Measurements from ENCODE around the gene ISM2.

Gene ISM2

DNA sequence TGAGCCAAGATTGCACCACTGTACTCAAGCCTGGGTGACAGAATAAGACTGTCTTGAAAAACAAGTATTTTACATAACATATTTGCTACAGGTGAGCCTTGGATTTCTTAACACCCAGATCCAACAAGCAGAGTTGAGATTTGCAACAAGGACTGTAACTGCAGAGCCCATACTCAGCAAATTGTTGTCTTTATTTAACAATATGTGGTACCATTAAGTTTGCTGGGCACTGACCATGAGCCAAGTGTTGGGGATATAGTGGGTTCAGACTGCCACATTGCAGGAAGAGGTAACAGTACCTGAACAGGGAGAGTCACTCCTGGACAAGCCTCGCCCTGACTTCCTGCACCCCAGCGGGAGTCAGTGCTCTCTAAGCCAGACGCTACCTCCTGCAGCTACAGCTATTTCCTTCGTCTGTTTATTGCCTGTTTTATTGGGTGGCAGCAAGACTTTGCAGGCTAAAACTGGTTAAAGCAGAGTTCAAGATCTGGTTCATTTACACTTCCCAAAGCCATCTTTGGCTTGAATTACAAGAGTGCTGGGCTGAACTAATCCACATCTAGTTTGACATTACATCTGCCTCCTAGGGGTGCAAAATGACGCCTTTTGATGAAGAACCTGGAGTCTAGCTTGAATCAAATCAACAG lies 28.3 kb downstream of the ISM2 start:
- DNase-seq (ENCODE audit: extremely low read depth in 1 of 2, low read depth in 1 of 2): no peak

DNA sequence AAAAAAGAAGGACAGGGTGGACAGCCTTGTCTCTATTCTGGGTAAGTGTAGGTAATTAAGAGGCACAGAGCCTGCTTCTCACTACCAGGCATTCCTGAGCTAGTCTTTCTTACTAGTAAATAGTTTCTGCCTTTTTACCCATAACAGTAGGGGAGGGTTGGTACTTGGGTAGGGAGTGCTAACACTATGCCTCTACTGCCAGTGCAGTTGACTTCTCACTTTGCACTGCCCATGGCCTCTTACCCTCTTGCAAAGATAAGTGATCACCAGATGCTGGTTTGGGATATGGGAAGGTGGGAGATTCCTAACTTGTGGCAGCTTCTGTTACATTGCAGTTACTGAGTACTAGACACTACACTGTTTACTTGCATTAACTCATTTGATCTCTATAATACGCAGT lies 29.1 kb downstream of the ISM2 start:
- DNase-seq (ENCODE audit: extremely low read depth in 1 of 2, low read depth in 1 of 2): no peak

DNA sequence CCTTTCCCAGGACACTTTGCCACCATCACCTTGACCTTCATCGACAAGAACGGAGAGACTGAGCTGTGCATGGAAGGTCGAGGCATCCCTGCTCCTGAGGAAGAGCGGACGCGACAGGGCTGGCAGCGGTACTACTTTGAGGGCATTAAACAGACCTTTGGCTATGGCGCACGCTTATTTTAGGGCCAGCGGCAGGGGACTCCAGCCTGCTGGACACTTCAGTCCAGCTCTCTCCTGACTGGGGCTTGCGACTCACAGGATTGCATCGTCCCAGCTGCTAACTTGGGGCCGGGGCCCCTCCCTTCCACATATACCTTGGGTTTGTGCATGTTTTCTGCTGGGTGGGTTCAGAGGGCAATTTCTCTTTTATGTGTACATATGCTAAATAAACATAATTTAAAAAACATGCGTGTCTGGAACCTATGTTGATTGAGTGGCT lies 29.5 kb downstream of the ISM2 start:
- no peak for DNase-seq (ENCODE audit: extremely low read depth in 1 of 2, low read depth in 1 of 2)

DNA sequence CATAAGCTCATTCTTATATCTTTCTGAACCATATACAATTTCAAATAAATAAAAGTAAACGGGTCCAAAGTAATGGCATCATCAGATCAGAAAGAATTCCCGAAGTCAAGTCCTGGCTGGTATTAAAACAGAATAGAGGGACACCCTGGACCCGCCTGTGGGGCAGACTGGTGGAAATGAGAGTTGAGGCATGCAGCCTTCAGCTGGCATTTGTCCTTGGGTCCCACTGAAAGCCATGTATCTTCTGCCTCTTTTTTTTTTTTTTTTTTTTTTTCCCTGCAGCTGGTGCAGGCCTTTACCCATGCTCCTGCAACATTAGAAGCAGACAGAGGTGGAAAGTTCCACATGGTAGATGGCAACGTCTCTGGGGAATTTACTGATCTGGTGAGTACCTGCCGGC lies 30.8 kb downstream of the ISM2 start:
- DNase-seq (ENCODE audit: extremely low read depth in 1 of 2, low read depth in 1 of 2): no peak

DNA sequence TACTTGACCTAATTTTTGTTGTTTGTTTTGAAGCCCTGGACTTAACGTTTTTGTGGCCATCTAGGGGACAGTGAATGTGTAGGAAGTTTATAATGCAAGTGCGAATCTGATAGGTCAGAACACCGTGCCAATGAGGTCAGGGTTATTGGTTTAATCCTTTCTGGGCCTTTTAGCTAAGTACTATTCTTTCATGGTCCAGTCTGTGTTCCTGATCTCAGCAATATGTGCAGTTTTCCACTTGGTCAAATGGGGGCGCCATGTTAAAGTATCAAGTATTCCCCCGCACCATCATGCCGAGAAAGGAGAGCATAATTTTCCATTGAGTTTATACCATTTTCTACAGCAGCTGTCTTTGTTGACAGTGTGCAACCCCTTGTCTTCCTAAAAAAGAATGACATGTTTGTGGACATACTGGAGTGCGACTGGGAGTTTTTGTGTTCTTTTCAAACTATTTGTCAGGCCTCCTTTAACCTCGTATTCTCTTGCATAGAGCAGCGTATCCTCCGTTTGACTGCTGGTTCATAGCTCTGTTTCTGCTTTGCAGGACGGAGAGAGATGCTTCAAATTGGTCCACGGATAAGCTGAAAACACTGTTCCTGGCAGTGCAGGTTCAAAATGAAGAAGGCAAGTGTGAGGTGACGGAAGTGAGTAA lies 39.4 kb downstream of the ISM2 start:
- DNase-seq (ENCODE audit: extremely low read depth in 1 of 2, low read depth in 1 of 2): peak; percentile 21 to 65

DNA sequence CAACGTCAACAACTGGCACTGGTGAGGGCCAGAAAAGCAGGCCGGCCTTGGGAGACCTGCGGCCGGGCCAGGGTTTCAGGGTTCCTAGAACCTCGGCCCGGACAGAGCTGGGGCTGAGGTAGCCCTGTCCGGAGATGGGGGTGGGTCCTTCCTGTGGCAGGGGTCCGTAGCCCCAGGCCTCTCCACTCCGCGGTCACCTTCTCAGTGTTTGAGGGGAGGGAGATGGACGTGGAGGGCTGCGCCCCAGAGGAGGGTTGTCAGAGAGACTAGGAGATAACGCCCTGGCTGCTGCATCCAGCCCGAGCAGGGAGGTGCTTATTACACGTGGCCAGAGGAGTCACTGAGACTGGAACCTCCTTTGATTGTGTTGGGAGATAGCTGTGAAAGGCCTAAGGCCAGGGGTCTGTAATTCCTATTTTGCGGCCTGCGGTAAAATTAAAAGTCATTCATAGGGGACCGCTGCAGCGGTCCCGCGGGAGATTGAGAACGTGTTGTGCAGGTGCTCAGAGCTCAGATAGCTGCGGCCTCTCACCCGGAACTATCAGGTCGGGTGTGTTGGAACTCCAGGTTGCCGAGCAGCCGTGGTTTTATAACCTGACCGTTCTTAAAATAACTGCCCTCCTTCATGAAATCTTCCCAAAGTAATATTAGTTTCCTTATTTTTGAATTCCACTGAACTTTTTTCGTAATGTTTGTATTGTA lies 40.2 kb downstream of the ISM2 start:
- no peak for DNase-seq (ENCODE audit: extremely low read depth in 1 of 2, low read depth in 1 of 2)

DNA sequence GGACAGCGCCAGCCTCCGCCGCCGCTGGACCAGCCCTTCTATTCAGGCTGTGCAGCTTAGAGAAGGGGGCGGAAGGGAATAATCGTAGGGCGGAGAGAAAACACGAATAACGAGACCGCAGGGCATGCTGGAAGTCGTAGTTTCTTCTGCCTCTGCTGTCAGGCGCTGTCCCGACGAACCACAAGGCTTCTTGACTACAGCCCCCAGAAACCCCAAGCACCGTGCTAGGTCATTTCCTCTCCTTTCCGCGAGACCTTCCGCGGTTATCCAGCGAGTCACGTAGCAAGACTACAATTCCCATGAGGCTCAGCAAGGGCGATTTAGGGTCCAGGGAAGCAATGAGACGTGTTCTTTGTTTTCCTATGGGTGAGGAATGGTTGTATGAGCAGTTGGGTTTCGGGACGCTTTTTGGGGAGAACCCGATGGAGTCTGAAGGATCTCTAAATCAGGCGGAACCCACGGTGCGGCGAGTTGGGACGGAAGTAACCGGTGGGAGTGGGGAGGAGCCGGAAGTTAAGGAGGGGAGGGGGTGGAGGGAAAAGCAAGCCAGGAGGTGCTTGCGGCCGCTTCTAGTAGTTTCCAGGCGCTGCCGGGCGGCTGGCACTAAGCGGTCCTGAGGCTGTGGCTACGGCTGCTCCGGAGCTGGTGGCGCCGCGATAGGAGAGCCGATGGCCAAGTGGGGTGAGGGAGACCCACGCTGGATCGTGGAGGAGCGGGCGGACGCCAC lies 40.9 kb downstream of the ISM2 start, which contains the start of the genes AHSA1 and VIPAS39:
Gene AHSA1, plus strand, starts transcription at position 572 of the 727 bp plus-strand sequence. Its CDS starts 97 bp downstream, at position 669.
Gene VIPAS39, minus strand, starts transcription at position 80 of the 727 bp plus-strand sequence. CDS start 3,499 bp downstream, outside the sequence.
- DNase-seq (ENCODE audit: extremely low read depth in 1 of 2, low read depth in 1 of 2): peak; percentile 79 to 95

DNA sequence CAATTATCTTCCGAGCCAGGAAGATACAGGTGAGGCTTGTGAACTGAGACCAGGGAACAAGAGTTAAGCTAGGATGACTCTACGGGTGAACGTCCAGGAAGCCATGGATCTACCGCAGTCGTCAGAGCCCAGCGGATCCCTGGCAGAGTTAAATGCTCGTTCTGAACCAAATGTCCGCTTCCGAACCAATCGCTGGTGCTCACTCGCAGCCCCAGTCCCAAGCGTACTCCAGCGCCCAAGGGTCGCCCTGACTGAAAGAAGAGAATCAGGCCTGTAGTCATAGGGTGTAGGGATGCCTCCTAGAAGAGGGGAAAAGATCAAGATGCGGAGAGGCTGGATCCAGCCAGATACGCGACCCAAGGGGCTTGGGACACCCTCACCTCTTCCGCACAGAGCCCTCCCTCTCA lies 41.5 kb downstream of the ISM2 start:
- no peak for DNase-seq (ENCODE audit: extremely low read depth in 1 of 2, low read depth in 1 of 2)

DNA sequence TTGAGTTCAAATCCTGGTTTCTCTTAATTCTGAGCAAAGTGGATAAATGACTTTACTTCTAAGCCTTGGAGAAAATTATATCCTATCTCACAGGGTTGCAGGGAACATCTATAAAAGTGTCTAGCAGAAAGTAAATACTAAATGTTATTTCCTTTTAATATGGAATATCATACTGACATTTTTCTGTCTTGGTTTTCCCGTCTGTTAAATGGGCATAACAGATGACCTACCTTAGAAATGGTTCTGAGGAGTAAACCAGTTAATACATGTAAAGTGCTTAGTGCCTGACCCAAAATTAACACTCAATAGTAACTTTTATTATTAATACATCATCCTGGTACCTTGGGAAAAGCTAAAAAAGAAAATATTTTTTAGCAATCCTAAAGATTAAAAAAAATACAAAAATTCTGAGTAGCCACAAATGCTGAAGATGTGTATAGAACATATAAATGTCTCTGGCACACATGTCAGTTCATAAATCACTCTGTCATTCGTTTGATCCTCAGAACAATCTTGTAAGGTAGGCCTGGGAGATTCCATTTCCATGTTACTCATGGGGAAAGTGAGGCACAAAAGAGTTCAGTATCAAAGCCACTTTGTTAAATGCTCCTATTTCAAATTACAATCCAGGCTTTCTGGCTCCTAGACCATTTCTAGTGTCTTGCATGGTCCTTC lies 42.5 kb downstream of the ISM2 start:
- no peak for DNase-seq (ENCODE audit: extremely low read depth in 1 of 2, low read depth in 1 of 2)

DNA sequence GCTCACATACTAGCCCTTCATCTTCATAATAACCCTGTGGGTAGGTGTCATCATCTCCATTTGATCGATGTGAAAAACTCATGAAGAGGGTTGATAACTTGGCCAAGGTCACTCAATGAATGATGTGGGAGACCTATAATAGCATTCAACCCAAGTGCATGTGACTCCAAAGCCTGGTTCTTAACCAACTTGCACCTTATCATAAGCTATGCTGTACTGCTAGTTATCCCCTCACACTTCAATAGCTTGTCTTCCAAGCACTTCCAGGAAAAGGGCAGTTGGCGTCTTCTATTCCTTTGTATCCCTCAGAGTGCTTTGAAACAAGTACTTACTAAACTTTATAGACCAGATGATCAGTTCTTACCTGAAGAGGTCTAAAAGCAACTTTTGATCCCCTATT lies 56.4 kb downstream of the ISM2 start:
- no peak for DNase-seq (ENCODE audit: extremely low read depth in 1 of 2, low read depth in 1 of 2)

DNA sequence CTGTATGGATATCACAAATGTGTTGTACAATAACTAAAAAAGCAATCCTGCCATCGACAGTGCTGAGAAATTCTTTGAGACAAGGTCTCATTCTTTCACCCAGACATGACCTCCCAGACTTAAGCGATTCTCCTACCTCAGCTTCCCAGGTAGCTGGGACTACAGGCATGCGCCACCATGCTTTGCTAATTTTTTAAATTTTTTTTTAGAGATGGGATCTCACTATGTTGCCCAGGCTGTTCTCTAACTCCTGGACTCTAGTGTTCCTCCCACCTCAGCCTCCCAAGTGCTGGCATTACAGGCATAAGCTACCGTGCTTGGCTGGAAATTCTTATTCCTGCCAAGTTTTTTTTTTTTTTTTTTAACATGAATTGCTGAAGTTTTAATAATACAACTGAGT lies 58.8 kb downstream of the ISM2 start:
- no peak for DNase-seq (ENCODE audit: extremely low read depth in 1 of 2, low read depth in 1 of 2)

DNA sequence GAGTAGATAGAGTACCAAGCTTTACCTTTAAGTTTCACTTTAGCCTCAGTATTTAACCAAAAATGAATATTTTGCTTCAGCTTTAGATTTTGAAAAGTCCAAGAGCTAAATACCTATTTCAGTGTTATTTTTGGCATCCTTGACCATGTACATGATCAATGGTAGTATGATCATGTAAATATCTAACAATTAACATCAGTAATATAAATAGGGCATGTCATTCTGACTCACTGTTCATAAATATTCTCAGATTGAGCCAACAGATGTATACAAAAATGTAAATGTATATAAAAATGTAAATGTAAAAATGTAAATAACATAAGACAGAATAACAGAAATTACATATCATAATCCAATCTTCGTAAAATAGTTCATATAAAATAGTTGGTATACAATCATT lies 60.0 kb downstream of the ISM2 start:
- no peak for DNase-seq (ENCODE audit: extremely low read depth in 1 of 2, low read depth in 1 of 2)

DNA sequence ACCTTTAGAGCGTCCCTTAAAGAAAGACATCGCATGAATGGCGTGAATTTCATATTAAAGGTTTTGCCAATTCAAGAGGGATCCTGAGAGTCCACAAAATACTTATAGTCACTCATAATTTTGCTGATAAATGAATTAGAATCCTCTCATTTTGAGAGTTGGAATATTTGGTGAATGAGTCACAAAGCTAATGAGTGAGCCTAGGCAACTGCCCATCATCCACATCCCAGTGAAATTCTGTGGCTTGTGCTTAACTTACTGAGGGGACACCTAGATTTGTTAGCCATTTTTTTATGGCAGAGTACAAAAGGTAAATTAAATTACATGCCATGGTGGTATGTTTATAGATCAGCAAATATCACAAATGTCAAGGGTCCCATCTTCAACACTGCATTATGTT lies 62.6 kb downstream of the ISM2 start:
- no peak for DNase-seq (ENCODE audit: extremely low read depth in 1 of 2, low read depth in 1 of 2)

DNA sequence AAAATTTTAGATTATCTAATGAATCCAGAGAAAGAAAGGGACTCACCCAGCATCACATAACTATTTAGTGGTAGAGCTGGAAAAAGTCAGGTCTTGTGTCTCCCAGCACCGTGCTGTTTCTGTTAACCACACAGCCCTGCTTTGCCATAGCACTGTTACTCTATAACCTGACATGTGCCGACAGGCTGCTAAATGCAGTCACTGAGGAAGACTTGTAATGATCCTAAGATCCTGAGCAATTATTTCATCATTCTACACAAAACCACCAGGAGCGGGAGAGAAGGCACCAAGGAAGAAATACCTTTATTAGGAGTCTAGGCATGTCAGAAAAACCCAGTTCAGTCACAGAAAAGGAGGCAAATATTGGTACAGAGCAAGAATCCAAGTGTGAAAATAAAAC lies 72.2 kb downstream of the ISM2 start:
- no peak for DNase-seq (ENCODE audit: extremely low read depth in 1 of 2, low read depth in 1 of 2)

DNA sequence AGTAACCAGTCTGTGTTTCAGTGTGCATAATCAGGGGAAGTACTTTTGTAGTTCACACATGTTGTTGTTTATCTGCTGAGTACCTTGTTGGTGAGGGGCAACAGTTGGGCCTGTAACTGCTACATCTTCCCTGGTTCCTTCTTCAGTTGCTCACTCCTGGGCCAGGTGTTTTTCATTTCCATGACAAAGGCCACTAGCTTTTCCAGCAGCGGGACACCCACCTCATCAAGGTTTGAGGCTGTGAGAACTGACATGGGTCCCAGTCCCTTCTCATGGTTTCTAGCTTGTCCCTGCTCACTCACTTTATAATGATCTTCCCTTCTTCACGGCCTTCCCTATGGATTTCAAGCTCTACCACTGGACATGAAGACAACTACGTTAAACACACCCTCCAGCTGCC lies 73.8 kb downstream of the ISM2 start:
- no peak for DNase-seq (ENCODE audit: extremely low read depth in 1 of 2, low read depth in 1 of 2)

Measured in stimulated activated CD8-positive, alpha-beta memory T cell treated with anti-CD3 and anti-CD28 coated beads, Interleukin-7, amount 100 ng/mL, for 48 hours (primary cell).